Ishikawa (cell line): Measurements from ENCODE around the gene OR2L8.

Experiments
- CEBPB ChIP-seq: IDR thresholded peaks from 2 replicates; pipeline ENCODE4 v1.6.1; 2012
- CREB1 ChIP-seq: IDR thresholded peaks from 2 replicates; pipeline ENCODE4 v1.6.1; 2012; ENCODE audit warnings: low read depth
- EP300 ChIP-seq: IDR thresholded peaks from 2 replicates; pipeline ENCODE4 v1.6.1; 2012; ENCODE audit warnings: borderline replicate concordance
- FOXM1 ChIP-seq: IDR thresholded peaks from 2 replicates; pipeline ENCODE4 v1.6.1; 2012; ENCODE audit warnings: low read depth, borderline replicate concordance
- NFIC ChIP-seq: IDR thresholded peaks from 2 replicates; pipeline ENCODE4 v1.6.1; 2012
- RAD21 ChIP-seq: IDR thresholded peaks from 2 replicates; pipeline ENCODE4 v1.6.1; 2012; ENCODE audit warnings: low read depth
- TAF1 ChIP-seq: IDR thresholded peaks from 2 replicates; pipeline ENCODE4 v1.6.1; 2012; ENCODE audit warnings: low read depth, mild to moderate bottlenecking
- TCF12 ChIP-seq: IDR thresholded peaks from 2 replicates; pipeline ENCODE4 v1.6.1; 2012; ENCODE audit warnings: low read depth
- TEAD4 ChIP-seq: IDR thresholded peaks from 2 replicates; pipeline ENCODE4 v1.6.1; 2012

DNA sequence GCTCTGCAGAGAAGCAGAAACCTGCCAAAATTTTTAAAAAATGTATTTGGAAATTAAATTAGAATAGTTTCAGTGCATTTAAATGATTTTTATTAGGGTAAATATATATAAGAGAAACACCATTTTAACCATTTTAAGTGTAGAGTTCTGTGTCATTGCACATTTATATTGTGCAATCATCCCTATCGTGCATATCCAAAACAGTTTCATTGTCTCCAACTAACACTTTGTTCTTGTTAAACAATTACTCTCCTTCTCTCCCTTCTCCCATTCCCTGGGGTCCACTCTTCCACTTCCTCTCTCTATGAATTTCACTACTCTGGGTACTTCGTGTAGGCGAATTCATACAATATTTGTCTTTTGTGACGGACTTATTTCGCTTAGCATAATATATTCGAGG is 6.0 kb upstream of the OR2L8 start:
- TF ChIP-seq CREB1 (no peak), EP300 (no peak), FOXM1 (no peak), RAD21 (no peak), CEBPB (no peak), TCF12 (no peak), TAF1 (no peak), NFIC (no peak), TEAD4 (no peak)
